ENCODE data around the gene DGCR6.
"Not testable (repeated sequence)": the region's sequence is repeated elsewhere in the genome, so short reads cannot be mapped to it uniquely, and the experiment has no call there.

DGCR6 gene

GRCh38 chr22:18905540-18906409 lies at the start of gene DGCR6:
DGCR6 (plus strand) TSS chr22:18906320; CDS start chr22:18906375, 55 bp downstream.
- no peak for DNase-seq (ENCODE audit: low read depth in 2 of 2)

GRCh38 chr22:18859314-18859713 lies 46.8 kb upstream of the DGCR6 start:
- DNase-seq (ENCODE audit: low read depth in 2 of 2): not testable (repeated sequence)

GRCh38 chr22:18881260-18881659 lies 24.9 kb upstream of the DGCR6 start:
- DNase-seq (ENCODE audit: low read depth in 2 of 2): peak; percentile 20 to 27

- DNase-seq (ENCODE audit: low read depth in 2 of 2): not testable (repeated sequence)
These were observed 21.7 kb upstream of the DGCR6 start for GRCh38 chr22:18884465-18884864.

GRCh38 chr22:18888115-18888514 lies 18.0 kb upstream of the DGCR6 start:
- no peak for DNase-seq (ENCODE audit: low read depth in 2 of 2)

- not testable (repeated sequence) for DNase-seq (ENCODE audit: low read depth in 2 of 2)
These were observed 15.5 kb upstream of the DGCR6 start for GRCh38 chr22:18890510-18891192.

GRCh38 chr22:18893775-18894174 lies 12.3 kb upstream of the DGCR6 start:
- DNase-seq (ENCODE audit: low read depth in 2 of 2): not testable (repeated sequence)

- DNase-seq (ENCODE audit: low read depth in 2 of 2): not testable (repeated sequence)
These were observed 10.0 kb upstream of the DGCR6 start for GRCh38 chr22:18896037-18896657.

- DNase-seq (ENCODE audit: low read depth in 2 of 2): not testable (repeated sequence)
These were observed 258 bp downstream of the DGCR6 start for GRCh38 chr22:18906410-18906745.

- no peak for DNase-seq (ENCODE audit: low read depth in 2 of 2)
These were observed 776 bp downstream of the DGCR6 start for GRCh38 chr22:18906896-18907295.

- DNase-seq (ENCODE audit: low read depth in 2 of 2): no peak
These were observed 3.4 kb downstream of the DGCR6 start for GRCh38 chr22:18909556-18909955.

GRCh38 chr22:18911535-18911934 lies 5.4 kb downstream of the DGCR6 start:
- not testable (repeated sequence) for DNase-seq (ENCODE audit: low read depth in 2 of 2)

GRCh38 chr22:18912264-18912946 lies 6.3 kb downstream of the DGCR6 start:
- DNase-seq (ENCODE audit: low read depth in 2 of 2): not testable (repeated sequence)

- not testable (repeated sequence) for DNase-seq (ENCODE audit: low read depth in 2 of 2)
These were observed 8.4 kb downstream of the DGCR6 start for GRCh38 chr22:18914558-18914957.

- DNase-seq (ENCODE audit: low read depth in 2 of 2): not testable (repeated sequence)
These were observed 9.4 kb downstream of the DGCR6 start for GRCh38 chr22:18915550-18915949.

GRCh38 chr22:18917818-18918217 lies 11.7 kb downstream of the DGCR6 start:
- not testable (repeated sequence) for DNase-seq (ENCODE audit: low read depth in 2 of 2)

GRCh38 chr22:18920257-18920902 lies 14.3 kb downstream of the DGCR6 start:
- not testable (repeated sequence) for DNase-seq (ENCODE audit: low read depth in 2 of 2)

GRCh38 chr22:18925368-18926064 lies 19.4 kb downstream of the DGCR6 start:
- no peak for DNase-seq (ENCODE audit: low read depth in 2 of 2)

- DNase-seq (ENCODE audit: low read depth in 2 of 2): no peak
These were observed 20.9 kb downstream of the DGCR6 start for GRCh38 chr22:18927020-18927419.

- DNase-seq (ENCODE audit: low read depth in 2 of 2): no peak
These were observed 21.5 kb downstream of the DGCR6 start for GRCh38 chr22:18927573-18927972.

GRCh38 chr22:18929459-18929858 lies 23.3 kb downstream of the DGCR6 start:
- no peak for DNase-seq (ENCODE audit: low read depth in 2 of 2)

Measured in stimulated activated CD8-positive, alpha-beta memory T cell treated with anti-CD3 and anti-CD28 coated beads, Interleukin-2, amount 100 ng/mL, for 48 hours (primary cell).